ENCODE data around the gene PRLR. TPM values are rescaled to one million over a fixed set of nuclear protein-coding genes. Genes with fewer than 3 reads are reported as not detected.

The PRLR gene
- total RNA-seq, 6 experiments from 2014 or later = 7.4 to 26.8 (median 15.1) TPM

- Histone ChIP-seq H3K9me3 (no peaks in the 10 kb centered on the region), H3K27ac (no peak overlapping the region), H3K27me3 (no peaks in the 10 kb centered on the region), H3K4me1 (peaks cover 0 to 35% (median 13%) of the 10 kb centered on the region in 4 donors), H3K36me3 (no peaks in the 10 kb centered on the region), H3K4me3 (no peak overlapping the region)
- 88% methylated on average over 4 of the region's 5 CpGs for WGBS (ENCODE audit: insufficient coverage, low coverage, low lambda C conversion rate, missing lambda C conversion rate)
- ATAC-seq = no peak
- no peak for TF ChIP-seq POLR2A (IDR thresholded peaks at IDR 0.05)
- TF ChIP-seq, protein P1, sequence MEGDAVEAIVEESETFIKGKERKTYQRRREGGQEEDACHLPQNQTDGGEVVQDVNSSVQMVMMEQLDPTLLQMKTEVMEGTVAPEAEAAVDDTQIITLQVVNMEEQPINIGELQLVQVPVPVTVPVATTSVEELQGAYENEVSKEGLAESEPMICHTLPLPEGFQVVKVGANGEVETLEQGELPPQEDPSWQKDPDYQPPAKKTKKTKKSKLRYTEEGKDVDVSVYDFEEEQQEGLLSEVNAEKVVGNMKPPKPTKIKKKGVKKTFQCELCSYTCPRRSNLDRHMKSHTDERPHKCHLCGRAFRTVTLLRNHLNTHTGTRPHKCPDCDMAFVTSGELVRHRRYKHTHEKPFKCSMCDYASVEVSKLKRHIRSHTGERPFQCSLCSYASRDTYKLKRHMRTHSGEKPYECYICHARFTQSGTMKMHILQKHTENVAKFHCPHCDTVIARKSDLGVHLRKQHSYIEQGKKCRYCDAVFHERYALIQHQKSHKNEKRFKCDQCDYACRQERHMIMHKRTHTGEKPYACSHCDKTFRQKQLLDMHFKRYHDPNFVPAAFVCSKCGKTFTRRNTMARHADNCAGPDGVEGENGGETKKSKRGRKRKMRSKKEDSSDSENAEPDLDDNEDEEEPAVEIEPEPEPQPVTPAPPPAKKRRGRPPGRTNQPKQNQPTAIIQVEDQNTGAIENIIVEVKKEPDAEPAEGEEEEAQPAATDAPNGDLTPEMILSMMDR (IDR thresholded peaks at IDR 0.05) = no peak
- intact Hi-C loops (cut with DNase I) = no loop called here
- no peak for DNase-seq
These were observed 164.0 kb downstream of the PRLR start for GRCh38 chr5:35066260-35066795.

GRCh38 chr5:35063414-35063813, 166.9 kb downstream of the PRLR start:
- intact Hi-C loops (cut with DNase I) = no loop called here
- 42% methylated on average over 4 of the region's 4 CpGs for WGBS (ENCODE audit: insufficient coverage, low coverage, low lambda C conversion rate, missing lambda C conversion rate)
- no peak overlapping the region for H3K4me3 ChIP-seq
- H3K36me3 ChIP-seq = no peaks in the 10 kb centered on the region
- peak overlapping the region in 2 of 3 donors; percentile 47 to 50 for H3K27ac ChIP-seq
- no peaks in the 10 kb centered on the region for H3K9me3 ChIP-seq
- peaks cover 0 to 47% (median 17%) of the 10 kb centered on the region in 4 donors for H3K4me1 ChIP-seq
- TF ChIP-seq, protein P1 (IDR thresholded peaks at IDR 0.05) = no peak
- TF ChIP-seq POLR2A (IDR thresholded peaks at IDR 0.05) = no peak
- DNase-seq (peak in 1 of 3 donors; percentile 57), ATAC-seq (peak; percentile 80 to 93 (median 85))
- no peaks in the 10 kb centered on the region for H3K27me3 ChIP-seq

- Histone ChIP-seq H3K27me3 (no peaks in the 10 kb centered on the region), H3K27ac (peak overlapping the region in 1 of 3 donors; percentile 26), H3K4me1 (peaks cover 0 to 47% (median 17%) of the 10 kb centered on the region in 4 donors), H3K9me3 (no peaks in the 10 kb centered on the region), H3K4me3 (no peak overlapping the region), H3K36me3 (no peaks in the 10 kb centered on the region)
- TF ChIP-seq POLR2A (IDR thresholded peaks at IDR 0.05) = no peak
- TF ChIP-seq, protein P1 (IDR thresholded peaks at IDR 0.05) = no peak
- DNase-seq (no peak), ATAC-seq (peak; percentile 63 to 77 (median 66))
- intact Hi-C loops (cut with DNase I) = no loop called here
- 70% methylated on average over 2 of the region's 2 CpGs for WGBS (ENCODE audit: insufficient coverage, low coverage, low lambda C conversion rate, missing lambda C conversion rate)
These were observed 169.0 kb downstream of the PRLR start for GRCh38 chr5:35061211-35061770.

DNA sequence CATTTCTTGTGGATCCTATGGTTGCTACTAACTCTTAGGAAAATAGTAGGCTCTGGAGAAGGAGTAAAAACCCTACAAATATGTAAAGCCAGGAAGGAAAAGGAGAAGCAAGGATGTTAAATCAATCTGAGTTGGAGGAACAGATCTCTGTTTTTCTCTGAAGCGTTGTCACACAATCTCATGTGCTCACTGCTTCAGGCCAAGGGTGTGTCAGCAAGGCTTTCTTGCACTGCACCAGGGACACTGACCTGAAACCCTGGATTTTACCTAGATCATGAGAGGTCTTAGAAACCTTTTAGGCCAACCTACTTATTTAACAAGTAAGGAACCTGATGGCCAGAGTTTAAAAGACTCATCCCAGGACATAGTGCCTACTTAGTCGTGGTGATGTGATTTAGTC, 170.1 kb downstream of the PRLR start:
- TF ChIP-seq, protein P1 (IDR thresholded peaks at IDR 0.05) = no peak
- TF ChIP-seq POLR2A (IDR thresholded peaks at IDR 0.05) = no peak
- DNase-seq (no peak), ATAC-seq (no peak)
- Histone ChIP-seq H3K4me1 (peaks cover 0 to 47% (median 17%) of the 10 kb centered on the region in 4 donors), H3K4me3 (no peak overlapping the region), H3K9me3 (no peaks in the 10 kb centered on the region), H3K27ac (no peak overlapping the region), H3K36me3 (no peaks in the 10 kb centered on the region), H3K27me3 (no peaks in the 10 kb centered on the region)
- intact Hi-C loops (cut with DNase I) = no loop called here
- WGBS (ENCODE audit: insufficient coverage, low coverage, low lambda C conversion rate, missing lambda C conversion rate) = 44% methylated on average over 1 of the region's 2 CpGs

Data from right lobe of liver (tissue), 6 donors.